Activated CD4-positive, alpha-beta T cell treated with anti-CD3 and anti-CD28 coated beads, Interleukin-2, amount 50 U/mL, for 16 hours (primary cell): ENCODE data around the gene CFH.
"Not testable (repeated sequence)": the region's sequence is repeated elsewhere in the genome, so short reads cannot be mapped to it uniquely, and the experiment has no call there.

ENCODE experiments used
- DNase-seq: peaks from one replicate; pipeline ENCODE4 v3.0.0-alpha.2; 2020

Gene CFH

DNA sequence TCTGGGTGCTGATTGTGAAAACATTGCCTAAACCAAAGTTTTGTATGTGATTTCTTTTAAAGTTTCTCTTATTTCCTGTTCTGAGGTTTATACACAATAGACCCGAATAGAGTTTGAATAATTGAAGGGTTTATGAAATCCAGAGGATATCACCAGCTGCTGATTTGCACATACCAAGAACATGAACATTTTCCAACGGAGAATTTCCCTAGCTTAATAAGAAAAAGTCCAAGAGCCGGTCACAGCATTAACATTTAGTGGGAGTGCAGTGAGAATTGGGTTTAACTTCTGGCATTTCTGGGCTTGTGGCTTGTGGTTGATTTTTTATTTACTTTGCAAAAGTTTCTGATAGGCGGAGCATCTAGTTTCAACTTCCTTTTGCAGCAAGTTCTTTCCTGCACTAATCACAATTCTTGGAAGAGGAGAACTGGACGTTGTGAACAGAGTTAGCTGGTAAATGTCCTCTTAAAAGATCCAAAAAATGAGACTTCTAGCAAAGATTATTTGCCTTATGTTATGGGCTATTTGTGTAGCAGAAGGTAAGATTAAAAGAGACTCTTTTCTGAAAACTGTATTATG is at the start of gene CFH:
Gene CFH, plus strand, starts transcription at position 407 of the 579 bp plus-strand sequence. Its CDS starts 75 bp downstream, at position 482.
- DNase-seq: peak; percentile 38

DNA sequence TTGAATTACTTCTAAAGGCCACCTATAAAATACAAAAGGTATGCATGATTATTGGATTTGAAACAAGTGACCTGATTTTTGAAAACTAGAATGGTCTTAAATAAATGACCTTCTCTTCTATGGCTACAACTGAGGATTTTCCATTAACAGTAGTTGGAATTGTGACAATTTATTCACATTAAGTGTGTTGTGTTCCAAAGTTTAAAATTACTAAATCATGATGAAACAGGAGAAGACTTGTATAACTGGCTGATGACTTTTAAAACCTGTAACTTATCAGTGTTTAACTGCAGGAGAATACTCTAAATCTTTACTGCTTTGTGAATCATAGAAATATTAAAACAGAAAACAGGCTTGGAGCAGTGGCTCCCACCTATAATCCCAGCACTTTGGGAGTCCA is 48.2 kb upstream of the CFH start:
- DNase-seq: no peak

DNA sequence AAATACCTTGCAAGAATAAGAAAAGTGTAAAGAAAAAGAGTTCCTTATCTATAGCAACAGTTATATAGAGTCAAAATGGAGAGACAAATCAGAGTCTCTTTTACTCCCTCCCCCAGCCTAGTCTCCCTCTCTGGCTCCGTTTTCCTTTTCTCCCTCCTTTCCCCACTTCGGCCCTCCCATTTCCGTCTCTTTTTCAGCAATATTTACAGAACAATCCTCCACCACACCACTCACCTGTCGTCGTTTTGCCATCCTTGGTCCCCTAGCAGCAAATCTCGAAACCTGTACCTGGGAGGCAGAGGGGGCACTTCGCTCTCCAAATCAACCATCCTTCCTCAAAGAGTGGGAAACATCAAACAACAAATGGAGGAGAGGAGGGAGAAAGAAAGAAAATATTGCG is 43.9 kb upstream of the CFH start:
- no peak for DNase-seq

GRCh38 chr1:196608390-196609369 is 43.2 kb upstream of the CFH start, which contains the start of gene KCNT2:
KCNT2 (minus strand) TSS chr1:196608440; CDS start chr1:196608309, 131 bp downstream.
- no peak for DNase-seq

DNA sequence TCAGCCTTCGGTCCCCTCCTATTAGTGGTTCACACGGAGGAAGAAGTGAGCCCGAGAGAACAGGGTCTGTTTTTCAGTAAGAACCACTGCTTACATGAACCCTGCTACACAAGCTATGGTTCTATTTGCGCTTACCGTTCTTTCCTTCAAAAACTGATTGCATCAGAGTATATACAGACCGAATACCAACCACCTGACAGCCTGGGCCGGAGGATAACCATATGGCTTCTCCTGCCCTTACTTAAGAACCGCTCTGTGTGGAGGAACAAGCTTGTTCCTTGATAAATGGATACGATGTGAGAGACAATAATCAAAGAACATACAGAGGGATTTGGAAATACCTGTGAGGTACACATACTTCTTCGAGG is 42.5 kb upstream of the CFH start:
- no peak for DNase-seq

GRCh38 chr1:196611873-196612272 is 40.0 kb upstream of the CFH start:
- no peak for DNase-seq

DNA sequence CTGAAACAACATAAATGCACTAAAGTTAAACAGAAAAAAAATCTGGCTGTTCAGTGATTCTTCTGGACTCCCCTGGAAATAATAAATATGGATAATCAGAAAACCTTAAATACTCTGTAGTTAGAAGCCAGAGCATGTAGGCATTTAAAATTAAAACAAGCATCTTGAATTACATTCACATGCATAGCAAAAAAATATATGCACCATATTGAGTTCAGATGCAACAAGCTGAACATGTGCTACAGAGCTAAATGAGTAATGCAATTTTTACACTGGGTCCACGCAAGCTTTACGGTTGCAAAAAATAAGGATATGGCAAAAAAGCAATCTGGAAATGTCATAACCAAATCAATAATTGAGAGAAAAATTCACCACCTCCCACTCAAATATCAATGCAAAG is 32.1 kb upstream of the CFH start:
- DNase-seq: no peak

DNA sequence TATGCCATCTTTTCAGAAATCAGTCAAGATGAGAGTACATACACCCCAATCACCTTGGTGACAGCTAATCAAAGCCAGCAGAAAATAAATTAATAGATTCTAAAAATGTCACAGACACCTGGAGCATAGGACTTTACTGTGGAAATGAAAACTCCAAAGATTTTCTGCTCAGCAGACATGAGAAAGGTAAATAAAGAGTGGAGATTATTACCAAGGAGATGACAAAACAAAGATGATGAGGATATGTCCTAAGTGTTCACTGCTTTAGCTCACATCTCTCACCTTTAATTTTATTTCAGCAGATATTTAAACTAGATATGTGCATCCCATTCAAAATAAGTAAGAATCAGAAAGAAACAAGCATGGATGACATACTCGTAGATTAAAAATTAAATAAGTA is 28.8 kb upstream of the CFH start:
- DNase-seq: no peak

GRCh38 chr1:196628838-196629237 is 23.0 kb upstream of the CFH start:
- DNase-seq: no peak

- no peak for DNase-seq
Measured at GRCh38 chr1:196637606-196638005, 14.2 kb upstream of the CFH start.

GRCh38 chr1:196638466-196638865 is 13.4 kb upstream of the CFH start:
- DNase-seq: no peak

GRCh38 chr1:196639291-196639690 is 12.6 kb upstream of the CFH start:
- not testable (repeated sequence) for DNase-seq

- no peak for DNase-seq
Measured at GRCh38 chr1:196640976-196641375, 10.9 kb upstream of the CFH start.

DNA sequence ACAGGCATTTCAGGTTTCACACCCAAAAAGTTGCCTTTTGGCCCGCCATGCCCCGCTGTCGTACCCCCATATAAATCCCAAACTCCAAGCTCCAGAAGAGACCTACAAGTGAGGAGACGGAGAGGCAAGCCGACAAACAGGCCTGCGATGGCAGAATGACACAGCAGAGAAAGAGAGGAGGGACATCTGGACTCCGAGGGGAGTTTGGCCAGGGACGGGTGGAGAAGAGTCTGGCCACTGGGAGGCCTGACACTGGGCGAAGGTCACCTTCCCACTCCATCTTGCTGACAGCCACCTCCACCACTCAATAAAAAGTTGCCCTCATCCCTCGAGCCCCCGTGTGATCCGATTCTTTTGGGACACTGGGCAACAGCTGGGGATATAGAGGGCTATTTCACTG is 1.9 kb upstream of the CFH start:
- no peak for DNase-seq

- no peak for DNase-seq
Measured at GRCh38 chr1:196650403-196650802, 1.4 kb upstream of the CFH start.

- DNase-seq: no peak
Measured at GRCh38 chr1:196651079-196651478, 764 bp upstream of the CFH start.

GRCh38 chr1:196654271-196654670 is 2.4 kb downstream of the CFH start:
- no peak for DNase-seq

DNA sequence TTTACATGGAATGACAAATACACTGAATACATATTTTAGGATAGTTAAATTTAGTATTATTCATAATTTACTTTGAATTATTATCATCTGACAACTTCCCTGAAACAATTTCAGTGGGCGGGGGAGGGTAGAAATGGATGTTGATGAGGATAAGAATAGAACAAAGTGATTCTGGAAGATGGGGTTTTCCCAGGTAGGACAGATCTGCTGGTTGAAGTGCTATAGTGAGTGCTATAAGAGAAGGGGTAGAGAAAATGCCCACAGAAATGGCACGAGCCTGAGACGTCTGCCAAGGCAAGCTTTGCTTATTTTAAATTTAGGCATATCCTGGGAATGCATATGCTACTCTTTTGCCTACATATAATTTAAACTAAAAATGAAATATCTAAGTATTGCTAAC is 3.2 kb downstream of the CFH start:
- DNase-seq: no peak

GRCh38 chr1:196655494-196655893 is 3.7 kb downstream of the CFH start:
- DNase-seq: no peak

GRCh38 chr1:196659471-196659870 is 7.6 kb downstream of the CFH start:
- DNase-seq: no peak

- no peak for DNase-seq
Measured at GRCh38 chr1:196660272-196660671, 8.4 kb downstream of the CFH start.

- peak; percentile 25 for DNase-seq
Measured at GRCh38 chr1:196660852-196661251, 9.0 kb downstream of the CFH start.

DNA sequence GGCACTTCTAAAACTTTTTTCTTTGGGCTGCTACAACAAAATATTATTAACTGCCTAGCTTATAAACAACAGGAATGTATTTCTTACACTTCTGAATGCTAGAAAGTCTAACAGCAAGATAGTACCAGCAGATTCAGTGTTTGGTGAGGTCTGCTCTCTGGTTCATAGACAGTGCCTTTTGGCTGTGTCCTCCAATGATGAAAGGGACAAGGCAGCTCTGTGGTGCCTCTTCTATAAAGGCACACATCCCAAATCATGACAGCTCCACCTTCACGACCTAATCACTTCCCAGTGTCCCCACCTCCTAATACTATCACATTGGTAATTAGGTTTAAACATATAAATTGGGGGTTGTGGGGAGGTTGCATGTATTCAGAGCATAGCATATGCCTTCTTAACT is 9.5 kb downstream of the CFH start:
- no peak for DNase-seq

GRCh38 chr1:196667131-196667530 is 15.3 kb downstream of the CFH start:
- no peak for DNase-seq
